GM12891 (cell line): ENCODE data around the gene GDPD5.

Experiments
- DNase-seq: peaks from one replicate; pipeline ENCODE4 v3.0.0; 2011; ENCODE audit warnings: low spot score; ENCODE audit not compliant: insufficient read length
- FAIRE-seq: peaks from 2 replicates; lab custom pipeline; 2011; peaks lifted over from hg19 to GRCh38; lab: Jason Lieb, UNC
- PAX5 ChIP-seq: IDR thresholded peaks from 2 replicates; pipeline ENCODE4 v1.6.1; 2011; ENCODE audit warnings: low read length, moderate library complexity, mild to moderate bottlenecking; ENCODE audit not compliant: insufficient read depth, severe bottlenecking
- POLR2A ChIP-seq: IDR thresholded peaks from 2 replicates; pipeline ENCODE4 v1.6.1; 2011; ENCODE audit warnings: low read depth, low read length, control low read depth
- POLR2AphosphoS5 ChIP-seq: IDR thresholded peaks from 2 replicates; pipeline ENCODE4 v1.6.1; 2011; ENCODE audit warnings: low read depth, low read length, control low read depth
- POU2F2 ChIP-seq: IDR thresholded peaks from 2 replicates; pipeline ENCODE4 v1.6.1; 2011; ENCODE audit warnings: low read depth, mild to moderate bottlenecking, control low read depth, low read length, moderate library complexity
- SPI1 ChIP-seq: IDR thresholded peaks from 2 replicates; pipeline ENCODE4 v1.6.1; 2011; ENCODE audit warnings: low read depth, low read length, control low read depth
- TAF1 ChIP-seq: IDR thresholded peaks from 2 replicates; pipeline ENCODE4 v1.6.1; 2011; ENCODE audit warnings: low read depth, low read length, control low read depth

Gene GDPD5

GRCh38 chr11:75565916-75566762 lies 40.4 kb upstream of the GDPD5 start:
- no peak for DNase-seq

GRCh38 chr11:75565221-75565814 lies 39.6 kb upstream of the GDPD5 start:
- DNase-seq = no peak
- no peak for FAIRE-seq
- TF ChIP-seq POLR2A (no peak), POLR2AphosphoS5 (no peak), PAX5 (no peak), SPI1 (no peak), POU2F2 (no peak), TAF1 (no peak)

More at GRCh38 chr11:75565916-75566762, 40.4 kb upstream of the GDPD5 start:
- no peak for TF ChIP-seq PAX5
- TF ChIP-seq TAF1 = no peak
- no peak for TF ChIP-seq POLR2AphosphoS5
- TF ChIP-seq POU2F2 = no peak
- no peak for TF ChIP-seq POLR2A
- TF ChIP-seq SPI1 = no peak
- no peak for FAIRE-seq

GRCh38 chr11:75563978-75564552 lies 38.3 kb upstream of the GDPD5 start:
- TF ChIP-seq POU2F2 = no peak
- TF ChIP-seq POLR2A = no peak
- no peak for TF ChIP-seq TAF1
- TF ChIP-seq POLR2AphosphoS5 = no peak
- no peak for TF ChIP-seq SPI1
- no peak for TF ChIP-seq PAX5
- no peak for DNase-seq
- FAIRE-seq = no peak

GRCh38 chr11:75563501-75563977 lies 37.8 kb upstream of the GDPD5 start:
- DNase-seq (no peak), FAIRE-seq (no peak)
- no peak for TF ChIP-seq PAX5
- TF ChIP-seq POU2F2 = no peak
- TF ChIP-seq TAF1 = no peak
- TF ChIP-seq POLR2AphosphoS5 = no peak
- TF ChIP-seq POLR2A = no peak

GRCh38 chr11:75562836-75563484 lies 37.2 kb upstream of the GDPD5 start:
- DNase-seq (no peak), FAIRE-seq (no peak)
- TF ChIP-seq SPI1 (no peak), POLR2A (no peak; the same call in 1 of the 2 replicates), POLR2AphosphoS5 (no peak), TAF1 (no peak), PAX5 (no peak), POU2F2 (no peak)

GRCh38 chr11:75562048-75562835 lies 36.5 kb upstream of the GDPD5 start, which contains the start of gene SERPINH1:
Gene SERPINH1 (plus strand): TSS chr11:75562253. CDS start chr11:75566350, 4,097 bp downstream.
- DNase-seq (peak; percentile 89), FAIRE-seq (peak; percentile 91)
- peak; percentile 89 for TF ChIP-seq POLR2A
- peak; percentile 72 for TF ChIP-seq SPI1
- peak; percentile 92 for TF ChIP-seq POLR2AphosphoS5
- TF ChIP-seq PAX5 = no peak
- TF ChIP-seq TAF1 = peak; percentile 78
- no peak for TF ChIP-seq POU2F2

GRCh38 chr11:75561426-75562047 lies 35.8 kb upstream of the GDPD5 start:
- no peak for DNase-seq
- TF ChIP-seq POU2F2 = no peak
- TF ChIP-seq SPI1 = no peak
- TF ChIP-seq POLR2A = no peak
- no peak for TF ChIP-seq PAX5
- TF ChIP-seq TAF1 = no peak
- TF ChIP-seq POLR2AphosphoS5 = no peak
- no peak for FAIRE-seq
